ENCODE results near the gene PIGU. TPM values are rescaled to one million over a fixed set of nuclear protein-coding genes. Genes with fewer than 3 reads are reported as not detected.
A peak's percentile ranks its signal among the peaks of the same experiment; 100 is the strongest.

The PIGU gene
- total RNA-seq, 2 donors from 2014 or later = 35.8 to 41.2 TPM

GRCh38 chr20:34634392-34634791, 42.5 kb downstream of the PIGU start:
- no peak for TF ChIP-seq CTCF (conservative IDR thresholded peaks at IDR 0.05)
- H3K27ac Mint-ChIP-seq = no peak overlapping the region
- DNase-seq = no peak
- H3K9me3 Mint-ChIP-seq = no peaks in the 10 kb centered on the region
- no peaks in the 10 kb centered on the region for H3K27me3 ChIP-seq (ENCODE audit: control insufficient read depth, insufficient read depth, low read length, poor library complexity, severe bottlenecking)
- peaks cover 22% of the 10 kb centered on the region for H3K36me3 ChIP-seq (ENCODE audit: control insufficient read depth, insufficient read depth, low read length)
- 94 to 100% methylated on average over 3 of the region's 3 CpGs for WGBS, 2 experiments (ENCODE audit: insufficient coverage in 1 of 2, insufficient read length in 1 of 2)
- H3K27ac ChIP-seq (ENCODE audit: low read depth, low read length) = no peak overlapping the region
- H3K27me3 Mint-ChIP-seq (ENCODE audit: insufficient read depth) = no peaks in the 10 kb centered on the region
- peaks cover 69% of the 10 kb centered on the region for H3K36me3 Mint-ChIP-seq (ENCODE audit: low read depth)
- no peaks in the 10 kb centered on the region for H3K9me3 ChIP-seq (ENCODE audit: control insufficient read depth, low read length)
- H3K4me1 Mint-ChIP-seq = no peaks in the 10 kb centered on the region
- no peak overlapping the region for H3K4me3 ChIP-seq (ENCODE audit: low read length)
- no peak overlapping the region for H3K4me3 Mint-ChIP-seq
- no peak overlapping the region for H3K9ac ChIP-seq (ENCODE audit: extremely low read depth, low read length, poor library complexity, severe bottlenecking)
- no peaks in the 10 kb centered on the region for H3K4me1 ChIP-seq (ENCODE audit: control insufficient read depth, insufficient read depth, low read length)

- Mint-ChIP-seq H3K4me1 (no peaks in the 10 kb centered on the region), H3K4me3 (no peak overlapping the region), H3K27me3 (ENCODE audit: insufficient read depth) (no peaks in the 10 kb centered on the region), H3K27ac (no peak overlapping the region), H3K36me3 (ENCODE audit: low read depth) (peaks cover 66% of the 10 kb centered on the region), H3K9me3 (no peaks in the 10 kb centered on the region)
- WGBS, 2 experiments (ENCODE audit: insufficient coverage in 1 of 2, insufficient read length in 1 of 2) = 95 to 100% methylated on average over 3 of the region's 3 CpGs
- H3K27me3 ChIP-seq (ENCODE audit: control insufficient read depth, insufficient read depth, low read length, poor library complexity, severe bottlenecking) = no peaks in the 10 kb centered on the region
- no peak overlapping the region for H3K27ac ChIP-seq (ENCODE audit: low read depth, low read length)
- H3K9ac ChIP-seq (ENCODE audit: extremely low read depth, low read length, poor library complexity, severe bottlenecking) = no peak overlapping the region
- H3K9me3 ChIP-seq (ENCODE audit: control insufficient read depth, low read length) = no peaks in the 10 kb centered on the region
- no peaks in the 10 kb centered on the region for H3K4me1 ChIP-seq (ENCODE audit: control insufficient read depth, insufficient read depth, low read length)
- H3K36me3 ChIP-seq (ENCODE audit: control insufficient read depth, insufficient read depth, low read length) = peaks cover 28% of the 10 kb centered on the region
- TF ChIP-seq CTCF (conservative IDR thresholded peaks at IDR 0.05) = no peak
- H3K4me3 ChIP-seq (ENCODE audit: low read length) = no peak overlapping the region
- peak; percentile 5 for DNase-seq
These were observed 43.9 kb downstream of the PIGU start for GRCh38 chr20:34632870-34633452.

- Histone ChIP-seq H3K27ac (ENCODE audit: low read depth, low read length) (no peak overlapping the region), H3K4me1 (ENCODE audit: control insufficient read depth, insufficient read depth, low read length) (no peaks in the 10 kb centered on the region), H3K4me3 (ENCODE audit: low read length) (no peak overlapping the region), H3K9me3 (ENCODE audit: control insufficient read depth, low read length) (no peaks in the 10 kb centered on the region), H3K27me3 (ENCODE audit: control insufficient read depth, insufficient read depth, low read length, poor library complexity, severe bottlenecking) (no peaks in the 10 kb centered on the region), H3K9ac (ENCODE audit: extremely low read depth, low read length, poor library complexity, severe bottlenecking) (no peak overlapping the region), H3K36me3 (ENCODE audit: control insufficient read depth, insufficient read depth, low read length) (peaks cover 24% of the 10 kb centered on the region)
- WGBS, 2 experiments (ENCODE audit: insufficient coverage in 1 of 2, insufficient read length in 1 of 2) = 100% methylated on average over 1 of the region's 1 CpG; no CpG with 5 or more reads in 1 of the 2 experiments
- no peak for TF ChIP-seq CTCF (conservative IDR thresholded peaks at IDR 0.05)
- H3K4me3 Mint-ChIP-seq = no peak overlapping the region
- no peaks in the 10 kb centered on the region for H3K4me1 Mint-ChIP-seq
- no peaks in the 10 kb centered on the region for H3K27me3 Mint-ChIP-seq (ENCODE audit: insufficient read depth)
- DNase-seq = no peak
- H3K36me3 Mint-ChIP-seq (ENCODE audit: low read depth) = peaks cover 44% of the 10 kb centered on the region
- peak overlapping the region; percentile 74 for H3K27ac Mint-ChIP-seq
- no peaks in the 10 kb centered on the region for H3K9me3 Mint-ChIP-seq
These were observed 47.0 kb downstream of the PIGU start for GRCh38 chr20:34629904-34630303.

All from endodermal cell (in vitro differentiated cells).